HL-60 (cell line): ENCODE results near the gene IL22RA1.

Source experiments
- DNase-seq, 2 experiments: peaks; one replicate each; pipeline ENCODE4 v3.0.0-alpha.2; 2010 to 2020; ENCODE audit warnings: low read depth in 1 of 2, low spot score in 1 of 2
- H3K27ac ChIP-seq: fragments of 250-450 bp; sonication (Bioruptor Pico); replicated peaks from 2 replicates; pipeline ENCODE4 v1.5.1; 2020; ENCODE audit warnings: mild to moderate bottlenecking, moderate library complexity
- H3K27me3 ChIP-seq: fragments of 250-450 bp; sonication (Bioruptor Pico); 2 replicates; pipeline ENCODE4 v1.5.1; 2021; ENCODE audit warnings: mild to moderate bottlenecking, moderate library complexity; ENCODE audit not compliant: insufficient read depth, poor library complexity, severe bottlenecking
- H3K4me3 ChIP-seq: replicated peaks from 2 replicates; pipeline ENCODE4 v1.5.1; 2011; ENCODE audit warnings: mild to moderate bottlenecking, control low read depth, low read length; ENCODE audit not compliant: insufficient read depth
- CTCF ChIP-seq: IDR thresholded peaks from one replicate; pipeline ENCODE4 v1.5.1; 2011; ENCODE audit warnings: low read length, control low read depth, inconsistent platforms; ENCODE audit not compliant: insufficient read depth
- GABPA ChIP-seq: IDR thresholded peaks from 2 replicates; pipeline ENCODE4 v1.6.1; 2012; ENCODE audit warnings: low read depth
- POLR2AphosphoS5 ChIP-seq: IDR thresholded peaks from 2 replicates; pipeline ENCODE4 v1.6.1; 2012; ENCODE audit warnings: low read depth
- SPI1 ChIP-seq: IDR thresholded peaks from 2 replicates; pipeline ENCODE4 v1.6.1; 2012; ENCODE audit warnings: low read depth, mild to moderate bottlenecking, borderline replicate concordance
- TF ChIP-seq, protein P1 (sequence below): IDR thresholded peaks from 2 replicates; pipeline ENCODE4 v1.6.1; 2012; ENCODE audit warnings: low read depth; ENCODE audit not compliant: insufficient replicate concordance

Gene IL22RA1

DNA sequence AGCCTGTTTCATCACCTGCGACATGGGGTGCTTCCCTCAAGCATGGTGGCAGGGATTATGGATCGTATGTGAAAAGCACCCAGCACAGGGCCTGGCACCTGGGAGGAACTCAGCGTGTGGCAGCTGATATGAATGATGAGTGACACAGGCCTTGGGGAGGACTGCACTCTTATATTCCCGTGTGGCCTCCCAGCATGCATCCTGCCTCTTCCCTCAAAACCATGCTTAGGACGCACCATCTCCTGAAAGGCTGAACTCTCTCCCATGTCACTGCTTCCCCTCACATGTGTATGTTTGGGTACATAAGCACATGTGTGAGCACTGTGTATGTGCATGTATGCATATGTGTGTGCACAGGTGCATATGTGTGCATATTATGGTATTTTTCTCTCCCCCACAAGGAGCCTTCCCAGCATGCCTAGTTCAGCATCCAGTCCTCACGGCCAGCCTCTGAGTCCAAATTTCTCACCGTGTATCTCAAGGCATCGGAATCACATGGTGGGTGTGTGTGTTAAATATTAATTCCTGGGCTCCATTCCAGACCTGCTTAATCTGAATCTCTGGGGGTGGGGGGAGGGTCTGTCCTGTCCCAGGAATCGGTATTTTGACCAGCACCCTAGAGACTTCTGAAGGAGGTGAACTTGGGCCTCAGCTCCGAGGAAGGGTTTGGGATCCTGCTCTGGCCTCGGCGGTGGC lies 43.8 kb downstream of the IL22RA1 start:
- H3K27ac ChIP-seq, result no peak overlapping the region
- no peaks in the 10 kb centered on the region for H3K27me3 ChIP-seq
- DNase-seq, result no peak
- H3K4me3 ChIP-seq, result no peak overlapping the region
- no peak for TF ChIP-seq CTCF
- TF ChIP-seq GABPA, result no peak
- no peak for TF ChIP-seq POLR2AphosphoS5
- TF ChIP-seq, protein P1, sequence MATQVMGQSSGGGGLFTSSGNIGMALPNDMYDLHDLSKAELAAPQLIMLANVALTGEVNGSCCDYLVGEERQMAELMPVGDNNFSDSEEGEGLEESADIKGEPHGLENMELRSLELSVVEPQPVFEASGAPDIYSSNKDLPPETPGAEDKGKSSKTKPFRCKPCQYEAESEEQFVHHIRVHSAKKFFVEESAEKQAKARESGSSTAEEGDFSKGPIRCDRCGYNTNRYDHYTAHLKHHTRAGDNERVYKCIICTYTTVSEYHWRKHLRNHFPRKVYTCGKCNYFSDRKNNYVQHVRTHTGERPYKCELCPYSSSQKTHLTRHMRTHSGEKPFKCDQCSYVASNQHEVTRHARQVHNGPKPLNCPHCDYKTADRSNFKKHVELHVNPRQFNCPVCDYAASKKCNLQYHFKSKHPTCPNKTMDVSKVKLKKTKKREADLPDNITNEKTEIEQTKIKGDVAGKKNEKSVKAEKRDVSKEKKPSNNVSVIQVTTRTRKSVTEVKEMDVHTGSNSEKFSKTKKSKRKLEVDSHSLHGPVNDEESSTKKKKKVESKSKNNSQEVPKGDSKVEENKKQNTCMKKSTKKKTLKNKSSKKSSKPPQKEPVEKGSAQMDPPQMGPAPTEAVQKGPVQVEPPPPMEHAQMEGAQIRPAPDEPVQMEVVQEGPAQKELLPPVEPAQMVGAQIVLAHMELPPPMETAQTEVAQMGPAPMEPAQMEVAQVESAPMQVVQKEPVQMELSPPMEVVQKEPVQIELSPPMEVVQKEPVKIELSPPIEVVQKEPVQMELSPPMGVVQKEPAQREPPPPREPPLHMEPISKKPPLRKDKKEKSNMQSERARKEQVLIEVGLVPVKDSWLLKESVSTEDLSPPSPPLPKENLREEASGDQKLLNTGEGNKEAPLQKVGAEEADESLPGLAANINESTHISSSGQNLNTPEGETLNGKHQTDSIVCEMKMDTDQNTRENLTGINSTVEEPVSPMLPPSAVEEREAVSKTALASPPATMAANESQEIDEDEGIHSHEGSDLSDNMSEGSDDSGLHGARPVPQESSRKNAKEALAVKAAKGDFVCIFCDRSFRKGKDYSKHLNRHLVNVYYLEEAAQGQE, result no peak
- no peak for TF ChIP-seq SPI1

- no peaks in the 10 kb centered on the region for H3K27me3 ChIP-seq
- H3K27ac ChIP-seq, result no peak overlapping the region
- no peak overlapping the region for H3K4me3 ChIP-seq
- DNase-seq, result no peak
- TF ChIP-seq GABPA, result no peak
Observed at GRCh38 chr1:24098102-24098501, 44.8 kb downstream of the IL22RA1 start.

DNA sequence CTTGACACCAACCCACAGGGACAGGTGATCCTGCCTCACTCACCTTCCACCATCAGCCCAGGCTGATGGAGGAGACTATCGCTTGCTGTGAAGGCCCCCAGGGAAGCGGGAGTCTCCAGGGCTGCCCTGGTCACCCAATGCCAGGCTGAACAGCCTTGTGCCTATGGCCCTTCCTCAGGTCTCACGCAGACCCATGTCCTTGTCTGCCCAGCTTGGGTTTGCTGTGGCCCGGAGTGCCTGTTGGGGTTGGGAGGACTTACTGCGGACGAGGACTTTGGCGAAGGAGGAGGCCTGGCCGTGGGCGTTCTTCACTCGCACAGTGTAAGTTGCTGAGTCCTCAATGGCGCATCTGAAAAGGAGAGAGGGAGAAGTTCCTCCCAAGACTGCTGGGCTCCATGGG lies 45.3 kb downstream of the IL22RA1 start:
- no peak overlapping the region for H3K27ac ChIP-seq
- no peak for DNase-seq
- H3K4me3 ChIP-seq, result no peak overlapping the region
- no peaks in the 10 kb centered on the region for H3K27me3 ChIP-seq
- no peak for TF ChIP-seq POLR2AphosphoS5

DNA sequence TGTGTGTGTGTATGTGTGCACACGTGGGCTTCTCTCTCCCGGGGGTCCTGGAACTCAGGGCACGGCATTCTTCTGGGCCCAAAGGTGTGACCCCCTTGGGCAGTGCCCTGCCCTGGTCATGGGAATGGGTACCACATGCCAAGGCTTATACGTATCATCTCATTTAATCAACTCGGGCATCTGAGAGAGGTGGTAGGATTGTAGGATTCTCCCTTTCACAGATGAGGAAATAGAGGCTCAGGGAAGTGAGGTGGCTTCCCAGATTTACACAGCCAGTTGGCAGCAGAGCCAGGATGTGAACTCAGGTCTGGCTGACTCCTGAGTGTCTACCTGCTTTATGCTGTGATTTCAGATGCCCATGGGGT lies 46.2 kb downstream of the IL22RA1 start:
- DNase-seq, result no peak
- Histone ChIP-seq H3K4me3 (no peak overlapping the region), H3K27me3 (no peaks in the 10 kb centered on the region), H3K27ac (no peak overlapping the region)
- TF ChIP-seq, protein P1, result no peak
- TF ChIP-seq POLR2AphosphoS5 (no peak), CTCF (no peak), SPI1 (no peak), GABPA (no peak)

- DNase-seq, result no peak
- Histone ChIP-seq H3K27me3 (no peaks in the 10 kb centered on the region), H3K4me3 (no peak overlapping the region), H3K27ac (no peak overlapping the region)
- TF ChIP-seq, protein P1, result no peak
- TF ChIP-seq SPI1 (no peak), POLR2AphosphoS5 (no peak), CTCF (no peak), GABPA (no peak)
Observed at GRCh38 chr1:24096009-24096738, 46.8 kb downstream of the IL22RA1 start.
